ENCODE data around the gene BAG5.

The BAG5 gene

GRCh38 chr14:103563844-103564505 is 1.5 kb upstream of the BAG5 start:
- no peak for DNase-seq

GRCh38 chr14:103563226-103563620 is 766 bp upstream of the BAG5 start:
- DNase-seq: no peak

- peak; percentile 34 for DNase-seq
These were observed 353 bp downstream of the BAG5 start for GRCh38 chr14:103562179-103562428.

GRCh38 chr14:103561381-103562178 is 877 bp downstream of the BAG5 start:
- peak; percentile 34 for DNase-seq

GRCh38 chr14:103560691-103561090 is 1.8 kb downstream of the BAG5 start:
- DNase-seq: no peak

GRCh38 chr14:103559766-103560165 is 2.7 kb downstream of the BAG5 start:
- DNase-seq: no peak

- DNase-seq: no peak
These were observed 4.2 kb downstream of the BAG5 start for GRCh38 chr14:103558071-103558882.

- DNase-seq: no peak
These were observed 5.3 kb downstream of the BAG5 start for GRCh38 chr14:103556946-103557758.

GRCh38 chr14:103555559-103556337 is 6.7 kb downstream of the BAG5 start:
- DNase-seq: no peak

- DNase-seq: no peak
These were observed 9.6 kb downstream of the BAG5 start for GRCh38 chr14:103552846-103553210.

- no peak for DNase-seq
These were observed 10.2 kb downstream of the BAG5 start for GRCh38 chr14:103552011-103552845.

GRCh38 chr14:103551338-103551762 is 11.1 kb downstream of the BAG5 start:
- no peak for DNase-seq

- no peak for DNase-seq
These were observed 11.8 kb downstream of the BAG5 start for GRCh38 chr14:103550451-103551337.

- no peak for DNase-seq
These were observed 12.8 kb downstream of the BAG5 start for GRCh38 chr14:103549361-103550311.

GRCh38 chr14:103548463-103549351 is 13.8 kb downstream of the BAG5 start:
- DNase-seq: no peak

- DNase-seq: no peak
These were observed 14.5 kb downstream of the BAG5 start for GRCh38 chr14:103547941-103548462.

GRCh38 chr14:103547455-103547940 is 15.0 kb downstream of the BAG5 start:
- no peak for DNase-seq
